Esophagus (tissue), 2 donors: ENCODE data around the gene SHB. TPM values are rescaled to one million over a fixed set of nuclear protein-coding genes. Genes with fewer than 3 reads are reported as not detected.

Source experiments
- H3K27ac ChIP-seq, 2 donors: one replicate each; pipeline ENCODE4 v1.5.1; 2013; ENCODE audit warnings: low read depth in 2 of 2, mild to moderate bottlenecking in 2 of 2, inconsistent platforms in 1 of 2, low read length in 1 of 2, moderate library complexity in 1 of 2
- H3K27me3 ChIP-seq, 2 donors: one replicate each; pipeline ENCODE4 v1.6.1; 2013; ENCODE audit warnings: low read length in 2 of 2, control low read depth in 1 of 2, mild to moderate bottlenecking in 1 of 2; ENCODE audit not compliant: insufficient read depth in 2 of 2, control insufficient read depth in 1 of 2
- H3K36me3 ChIP-seq, 2 donors: one replicate each; pipeline ENCODE4 v1.6.1; 2013; ENCODE audit warnings: low read length in 1 of 2; ENCODE audit not compliant: control insufficient read depth in 2 of 2, insufficient read depth in 2 of 2
- H3K4me1 ChIP-seq, 2 donors: one replicate each; pipeline ENCODE4 v1.6.1; 2013; ENCODE audit warnings: low read length in 1 of 2; ENCODE audit not compliant: control insufficient read depth in 2 of 2, insufficient read depth in 2 of 2
- H3K4me3 ChIP-seq, 2 donors: one replicate each; pipeline ENCODE4 v1.5.1; 2013; ENCODE audit warnings: low read length in 2 of 2, mild to moderate bottlenecking in 2 of 2, low read depth in 1 of 2, moderate library complexity in 1 of 2
- H3K9me3 ChIP-seq, 2 donors: one replicate each; pipeline ENCODE4 v1.6.1; 2013; ENCODE audit warnings: mild to moderate bottlenecking in 2 of 2, low read depth in 1 of 2, low read length in 1 of 2, moderate library complexity in 1 of 2; ENCODE audit not compliant: control insufficient read depth in 2 of 2, insufficient read depth in 1 of 2
- WGBS, 2 donors: extraction: QIAGEN DNeasy Blood & Tissue Kit; methylation state at CpG; one replicate each; pipeline ENCODE4 v1.1.7; 2013; 5-methylcytosine and 5-hydroxymethylcytosine counted together
- polyA plus RNA-seq, 2 donors: library from polyadenylated mRNA; stranded (reverse); fragments of 200-250 nt; gene quantifications; one replicate each; pipeline ENCODE4 v1.2.3, GENCODE V29; 2013
- donor health status: healthy with polysubstance abuse.
- donor health status: Bipolar disorder and iron deficiency.

The SHB gene
- polyA plus RNA-seq, 2 donors, result 14.7 to 15.7 TPM

- H3K9me3 ChIP-seq, result peaks cover 0 to 3% of the 10 kb centered on the region in 2 donors
- H3K4me3 ChIP-seq, result no peak overlapping the region
- H3K27me3 ChIP-seq, result no peaks in the 10 kb centered on the region
- H3K27ac ChIP-seq, result no peak overlapping the region
- H3K36me3 ChIP-seq, result no peaks in the 10 kb centered on the region
- H3K4me1 ChIP-seq, result no peaks in the 10 kb centered on the region
- 52 to 57% methylated on average over 11 of the region's 11 CpGs for WGBS, 2 donors
Observed at GRCh38 chr9:38079461-38080031, 10.5 kb upstream of the SHB start.

GRCh38 chr9:38075272-38075671 lies 6.2 kb upstream of the SHB start:
- Histone ChIP-seq H3K9me3 (peaks cover 0 to 3% of the 10 kb centered on the region in 2 donors), H3K27ac (no peak overlapping the region), H3K4me3 (no peak overlapping the region), H3K27me3 (no peaks in the 10 kb centered on the region), H3K4me1 (no peaks in the 10 kb centered on the region), H3K36me3 (no peaks in the 10 kb centered on the region)
- WGBS, 2 donors, result 97 to 98% methylated on average over 34 of the region's 34 CpGs

GRCh38 chr9:38074441-38074961 lies 5.5 kb upstream of the SHB start:
- Histone ChIP-seq H3K4me1 (no peaks in the 10 kb centered on the region), H3K27ac (no peak overlapping the region), H3K27me3 (no peaks in the 10 kb centered on the region), H3K36me3 (no peaks in the 10 kb centered on the region), H3K4me3 (no peak overlapping the region), H3K9me3 (peaks cover 0 to 3% of the 10 kb centered on the region in 2 donors)
- 80 to 83% methylated on average over 5 of the region's 5 CpGs for whole genome bisulfite sequencing, 2 donors

- no peak overlapping the region for H3K27ac ChIP-seq
- no peak overlapping the region for H3K4me3 ChIP-seq
- H3K9me3 ChIP-seq, result peaks cover 0 to 3% of the 10 kb centered on the region in 2 donors
- H3K4me1 ChIP-seq, result no peaks in the 10 kb centered on the region
- H3K27me3 ChIP-seq, result no peaks in the 10 kb centered on the region
- no peaks in the 10 kb centered on the region for H3K36me3 ChIP-seq
- 48 to 64% methylated on average over 3 of the region's 3 CpGs for WGBS, 2 donors
Observed at GRCh38 chr9:38073882-38074281, 4.9 kb upstream of the SHB start.

GRCh38 chr9:38071470-38072134 lies 2.6 kb upstream of the SHB start:
- Histone ChIP-seq H3K9me3 (peaks cover 0 to 3% of the 10 kb centered on the region in 2 donors), H3K4me1 (no peaks in the 10 kb centered on the region), H3K27me3 (no peaks in the 10 kb centered on the region), H3K36me3 (no peaks in the 10 kb centered on the region), H3K4me3 (no peak overlapping the region), H3K27ac (no peak overlapping the region)
- WGBS, 2 donors, result 55% methylated on average over 7 of the region's 7 CpGs

- Histone ChIP-seq H3K9me3 (no peaks in the 10 kb centered on the region), H3K27ac (peak overlapping the region; percentile 89 to 96), H3K4me3 (peak overlapping the region; percentile 65 to 85), H3K4me1 (peaks cover 9 to 13% of the 10 kb centered on the region in 2 donors), H3K27me3 (no peaks in the 10 kb centered on the region), H3K36me3 (peaks cover 0 to 4% of the 10 kb centered on the region in 2 donors)
- 1% methylated on average over 74 to 107 of the region's 107 CpGs for WGBS, 2 donors
Observed at GRCh38 chr9:38067859-38068681, 957 bp downstream of the SHB start.

- 2 to 4% methylated on average over 46 to 47 of the region's 47 CpGs for WGBS, 2 donors
- no peaks in the 10 kb centered on the region for H3K9me3 ChIP-seq
- no peaks in the 10 kb centered on the region for H3K27me3 ChIP-seq
- peaks cover 0 to 4% of the 10 kb centered on the region in 2 donors for H3K36me3 ChIP-seq
- peak overlapping the region; percentile 65 to 85 for H3K4me3 ChIP-seq
- H3K4me1 ChIP-seq, result peaks cover 9 to 13% of the 10 kb centered on the region in 2 donors
- H3K27ac ChIP-seq, result peak overlapping the region; percentile 89 to 96
Observed at GRCh38 chr9:38066914-38067858, 1.8 kb downstream of the SHB start.

GRCh38 chr9:38066197-38066913 lies 2.7 kb downstream of the SHB start:
- WGBS, 2 donors, result 29 to 37% methylated on average over 7 of the region's 7 CpGs
- no peaks in the 10 kb centered on the region for H3K27me3 ChIP-seq
- peaks cover 0 to 4% of the 10 kb centered on the region in 2 donors for H3K36me3 ChIP-seq
- peak overlapping the region; percentile 89 to 96 for H3K27ac ChIP-seq
- peak overlapping the region; percentile 65 to 85 for H3K4me3 ChIP-seq
- peaks cover 9 to 13% of the 10 kb centered on the region in 2 donors for H3K4me1 ChIP-seq
- H3K9me3 ChIP-seq, result no peaks in the 10 kb centered on the region
